Stimulated activated CD4-positive, alpha-beta T cell treated with anti-CD3 and anti-CD28 coated beads, Interleukin-4, amount 100 ng/mL, for 48 hours (primary cell): ENCODE results near the gene PPP1R36.
A peak's percentile ranks its signal among the peaks of the same experiment; 100 is the strongest.
"Not testable (repeated sequence)": the region's sequence is repeated elsewhere in the genome, so short reads cannot be mapped to it uniquely, and the experiment has no call there.

Experiments
- DNase-seq, 2 donors: peaks; one replicate each; pipeline ENCODE4 v3.0.0-alpha.2; 2020; ENCODE audit warnings: low read depth in 2 of 2

PPP1R36 gene

DNA sequence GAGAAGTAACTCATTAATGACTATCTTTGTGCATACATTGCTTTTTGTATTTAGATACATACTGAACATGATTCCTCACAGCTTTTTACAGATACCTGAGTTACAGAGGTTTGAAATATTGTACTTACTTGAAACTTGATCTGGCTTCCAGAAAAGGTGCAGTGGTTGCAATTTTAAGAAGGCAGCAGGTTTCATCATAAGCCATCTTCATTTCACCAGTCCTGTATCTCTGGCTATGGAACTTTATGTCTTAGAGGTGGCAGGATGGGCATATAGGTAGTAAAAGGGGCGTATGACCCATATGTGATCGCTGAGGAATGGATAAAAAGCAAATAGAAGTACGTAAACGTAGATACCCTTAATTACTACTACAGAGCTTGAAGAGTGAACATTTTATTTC, 31.5 kb upstream of the PPP1R36 start:
- no peak for DNase-seq

DNA sequence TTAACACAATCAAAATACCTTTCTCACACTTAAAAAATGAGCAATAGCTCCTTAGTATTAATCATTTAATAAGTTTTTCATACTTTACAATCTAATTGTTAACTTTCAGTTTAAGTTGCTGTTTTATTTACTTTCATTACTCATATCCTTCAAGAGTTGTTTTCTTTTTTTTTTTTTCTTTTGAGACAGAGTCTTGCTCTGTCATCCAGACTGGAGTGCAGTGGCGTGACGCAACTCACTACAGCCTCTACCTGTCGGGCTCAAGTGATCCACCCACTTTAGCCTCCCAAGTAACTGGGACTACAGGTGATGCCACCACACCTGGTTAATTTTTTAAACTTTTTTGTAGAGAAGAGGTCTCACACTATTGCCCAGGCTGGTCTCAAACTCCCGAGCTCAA, 29.1 kb upstream of the PPP1R36 start:
- DNase-seq: no peak

DNA sequence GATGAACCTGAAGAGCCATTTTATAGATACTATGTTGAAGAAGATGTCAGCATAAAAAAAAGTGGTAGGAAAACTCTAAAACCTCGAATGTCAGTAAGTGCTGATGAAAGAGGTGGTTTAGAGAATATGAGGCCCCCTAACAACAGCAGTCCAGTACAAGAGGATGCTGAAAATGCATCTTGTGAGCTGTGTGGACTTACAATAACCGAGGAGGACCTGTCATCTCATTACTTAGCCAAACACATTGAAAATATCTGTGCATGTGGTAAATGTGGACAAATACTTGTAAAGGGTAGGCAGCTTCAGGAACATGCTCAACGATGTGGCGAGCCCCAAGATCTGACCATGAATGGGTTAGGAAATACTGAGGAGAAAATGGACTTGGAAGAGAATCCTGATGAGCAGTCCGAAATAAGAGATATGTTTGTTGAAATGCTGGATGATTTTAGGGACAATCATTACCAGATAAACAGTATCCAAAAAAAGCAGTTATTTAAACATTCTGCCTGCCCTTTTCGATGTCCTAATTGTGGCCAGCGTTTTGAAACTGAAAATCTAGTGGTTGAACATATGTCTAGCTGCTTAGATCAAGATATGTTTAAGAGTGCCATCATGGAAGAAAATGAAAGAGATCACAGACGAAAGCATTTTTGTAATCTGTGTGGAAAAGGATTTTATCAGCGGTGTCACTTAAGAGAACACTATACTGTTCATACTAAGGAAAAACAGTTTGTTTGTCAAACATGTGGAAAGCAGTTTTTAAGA, 27.0 kb upstream of the PPP1R36 start:
- no peak for DNase-seq

DNA sequence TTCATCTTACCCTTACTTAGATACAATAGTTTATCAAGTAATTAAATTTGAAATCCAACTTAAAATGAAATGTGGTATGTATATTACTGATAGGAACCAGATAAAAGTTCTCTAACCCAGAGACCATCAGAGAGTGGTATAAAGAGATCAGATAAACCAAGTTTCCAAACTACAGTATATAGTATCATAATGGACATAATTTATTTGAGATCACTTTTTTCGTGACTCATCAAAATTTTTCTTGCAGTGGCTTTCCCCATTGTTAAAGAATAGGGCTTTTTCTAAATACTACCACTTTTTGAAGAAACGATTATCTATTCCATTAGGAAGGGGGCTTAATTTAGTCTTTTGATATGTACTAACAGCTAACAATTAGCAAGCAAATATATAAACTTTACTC, 24.4 kb upstream of the PPP1R36 start:
- no peak for DNase-seq

DNA sequence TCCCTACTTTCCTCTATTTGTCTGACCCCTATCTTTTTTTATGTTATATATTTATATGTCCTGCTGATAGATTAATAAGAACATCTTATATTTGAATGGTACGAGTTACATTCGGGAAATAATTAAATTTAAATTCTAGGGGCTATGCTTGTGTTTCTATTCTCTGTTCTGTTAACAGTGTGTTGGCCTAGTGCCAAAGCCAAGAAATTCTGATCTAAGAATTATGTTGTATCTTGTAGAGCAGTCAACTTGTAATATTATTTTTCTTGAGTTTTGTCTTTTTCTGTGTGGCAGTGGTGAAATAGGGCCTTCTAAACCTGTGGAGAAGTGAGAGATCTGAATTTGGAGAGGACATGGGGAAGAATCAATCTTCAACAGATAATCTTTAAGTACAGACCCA, 18.2 kb upstream of the PPP1R36 start:
- DNase-seq: no peak

DNA sequence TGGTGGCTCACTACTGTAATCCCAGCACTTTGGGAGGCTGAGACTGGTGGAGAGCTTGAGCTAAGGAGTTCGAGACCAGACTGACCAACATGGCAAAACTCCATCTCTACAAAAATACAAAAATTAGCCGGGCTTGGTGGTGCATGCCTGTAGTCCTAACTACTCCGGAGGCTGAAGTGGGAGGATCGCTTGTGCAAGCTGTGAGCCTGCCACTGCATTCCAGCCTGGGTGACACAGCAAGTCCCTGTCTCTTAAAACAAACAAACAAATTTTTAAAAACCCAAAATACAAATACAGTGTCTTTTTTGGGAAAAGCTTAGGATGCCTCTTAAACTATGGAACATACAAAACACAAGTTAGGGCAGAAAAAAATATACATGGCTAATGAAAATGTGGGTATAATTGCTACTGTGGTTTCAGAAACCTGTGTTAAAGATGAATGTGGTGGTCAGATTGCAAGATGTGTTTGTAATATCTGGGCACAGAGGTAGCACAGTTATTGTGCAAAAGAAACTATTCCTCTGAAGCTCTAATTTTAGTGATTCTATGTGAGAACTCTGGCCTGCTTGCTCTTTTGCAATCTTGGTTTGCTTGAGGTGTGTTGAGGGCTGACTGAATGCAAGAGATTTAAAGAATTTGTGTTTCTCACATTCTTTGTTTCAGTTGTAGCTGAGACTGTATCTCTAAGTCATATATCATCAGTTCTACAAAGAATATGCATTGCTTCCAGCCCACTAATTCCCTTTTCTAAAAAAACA, 13.1 kb upstream of the PPP1R36 start:
- no peak for DNase-seq

DNA sequence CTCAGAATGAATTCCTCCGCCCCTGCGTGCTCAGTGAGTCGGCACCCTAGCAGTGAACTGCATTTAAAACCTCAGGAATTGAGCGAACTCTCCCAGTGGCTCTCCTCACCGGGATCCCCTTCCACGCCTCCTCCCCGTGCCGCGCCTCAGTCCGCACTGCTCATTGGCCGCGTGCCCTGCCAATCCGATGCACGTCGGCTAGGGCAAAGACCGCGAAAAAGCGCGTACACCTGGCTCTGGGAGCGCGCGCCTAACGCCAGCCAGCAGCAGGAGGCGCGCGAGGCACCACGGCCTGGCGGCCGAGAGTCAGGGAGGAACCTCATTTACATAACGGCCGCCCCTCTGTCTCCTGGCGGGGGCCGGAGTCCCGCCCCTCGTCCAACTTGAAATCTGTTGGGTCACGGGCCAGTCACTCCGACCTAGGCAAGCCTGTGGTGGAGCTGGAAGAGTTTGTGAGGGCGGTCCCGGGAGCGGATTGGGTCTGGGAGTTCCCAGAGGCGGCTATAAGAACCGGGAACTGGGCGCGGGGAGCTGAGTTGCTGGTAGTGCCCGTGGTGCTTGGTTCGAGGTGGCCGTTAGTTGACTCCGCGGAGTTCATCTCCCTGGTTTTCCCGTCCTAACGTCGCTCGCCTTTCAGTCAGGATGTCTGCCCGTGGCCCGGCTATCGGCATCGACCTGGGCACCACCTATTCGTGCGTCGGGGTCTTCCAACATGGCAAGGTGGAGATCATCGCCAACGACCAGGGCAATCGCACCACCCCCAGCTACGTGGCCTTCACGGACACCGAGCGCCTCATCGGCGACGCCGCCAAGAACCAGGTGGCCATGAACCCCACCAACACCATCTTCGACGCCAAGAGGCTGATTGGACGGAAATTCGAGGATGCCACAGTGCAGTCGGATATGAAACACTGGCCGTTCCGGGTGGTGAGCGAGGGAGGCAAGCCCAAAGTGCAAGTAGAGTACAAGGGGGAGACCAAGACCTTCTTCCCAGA, 9.3 kb upstream of the PPP1R36 start, which contains the start of gene HSPA2:
TSS of gene HSPA2 (plus strand) at position 534 of the 995 bp plus-strand sequence. CDS start at position 643, 109 bp downstream.
- DNase-seq: peak; percentile 94 to 95

DNA sequence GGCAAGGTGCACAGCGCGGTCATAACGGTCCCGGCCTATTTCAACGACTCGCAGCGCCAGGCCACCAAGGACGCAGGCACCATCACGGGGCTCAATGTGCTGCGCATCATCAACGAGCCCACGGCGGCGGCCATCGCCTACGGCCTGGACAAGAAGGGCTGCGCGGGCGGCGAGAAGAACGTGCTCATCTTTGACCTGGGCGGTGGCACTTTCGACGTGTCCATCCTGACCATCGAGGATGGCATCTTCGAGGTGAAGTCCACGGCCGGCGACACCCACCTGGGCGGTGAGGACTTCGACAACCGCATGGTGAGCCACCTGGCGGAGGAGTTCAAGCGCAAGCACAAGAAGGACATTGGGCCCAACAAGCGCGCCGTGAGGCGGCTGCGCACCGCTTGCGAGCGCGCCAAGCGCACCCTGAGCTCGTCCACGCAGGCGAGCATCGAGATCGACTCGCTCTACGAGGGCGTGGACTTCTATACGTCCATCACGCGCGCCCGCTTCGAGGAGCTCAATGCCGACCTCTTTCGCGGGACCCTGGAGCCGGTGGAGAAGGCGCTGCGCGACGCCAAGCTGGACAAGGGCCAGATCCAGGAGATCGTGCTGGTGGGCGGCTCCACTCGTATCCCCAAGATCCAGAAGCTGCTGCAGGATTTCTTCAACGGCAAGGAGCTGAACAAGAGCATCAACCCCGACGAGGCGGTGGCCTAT, 8.3 kb upstream of the PPP1R36 start:
- peak in 1 of 2 donors; percentile 4 for DNase-seq

DNA sequence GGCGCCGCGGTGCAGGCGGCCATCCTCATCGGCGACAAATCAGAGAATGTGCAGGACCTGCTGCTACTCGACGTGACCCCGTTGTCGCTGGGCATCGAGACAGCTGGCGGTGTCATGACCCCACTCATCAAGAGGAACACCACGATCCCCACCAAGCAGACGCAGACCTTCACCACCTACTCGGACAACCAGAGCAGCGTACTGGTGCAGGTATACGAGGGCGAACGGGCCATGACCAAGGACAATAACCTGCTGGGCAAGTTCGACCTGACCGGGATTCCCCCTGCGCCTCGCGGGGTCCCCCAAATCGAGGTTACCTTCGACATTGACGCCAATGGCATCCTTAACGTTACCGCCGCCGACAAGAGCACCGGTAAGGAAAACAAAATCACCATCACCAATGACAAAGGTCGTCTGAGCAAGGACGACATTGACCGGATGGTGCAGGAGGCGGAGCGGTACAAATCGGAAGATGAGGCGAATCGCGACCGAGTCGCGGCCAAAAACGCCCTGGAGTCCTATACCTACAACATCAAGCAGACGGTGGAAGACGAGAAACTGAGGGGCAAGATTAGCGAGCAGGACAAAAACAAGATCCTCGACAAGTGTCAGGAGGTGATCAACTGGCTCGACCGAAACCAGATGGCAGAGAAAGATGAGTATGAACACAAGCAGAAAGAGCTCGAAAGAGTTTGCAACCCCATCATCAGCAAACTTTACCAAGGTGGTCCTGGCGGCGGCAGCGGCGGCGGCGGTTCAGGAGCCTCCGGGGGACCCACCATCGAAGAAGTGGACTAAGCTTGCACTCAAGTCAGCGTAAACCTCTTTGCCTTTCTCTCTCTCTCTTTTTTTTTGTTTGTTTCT, 7.6 kb upstream of the PPP1R36 start:
- DNase-seq: peak in 1 of 2 donors; percentile 2

DNA sequence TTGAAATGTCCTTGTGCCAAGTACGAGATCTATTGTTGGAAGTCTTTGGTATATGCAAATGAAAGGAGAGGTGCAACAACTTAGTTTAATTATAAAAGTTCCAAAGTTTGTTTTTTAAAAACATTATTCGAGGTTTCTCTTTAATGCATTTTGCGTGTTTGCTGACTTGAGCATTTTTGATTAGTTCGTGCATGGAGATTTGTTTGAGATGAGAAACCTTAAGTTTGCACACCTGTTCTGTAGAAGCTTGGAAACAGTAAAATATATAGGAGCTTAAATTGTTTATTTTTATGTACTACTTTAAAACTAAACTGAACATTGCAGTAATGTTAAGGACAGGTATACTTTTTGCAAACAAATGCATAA, 6.9 kb upstream of the PPP1R36 start:
- no peak for DNase-seq

DNA sequence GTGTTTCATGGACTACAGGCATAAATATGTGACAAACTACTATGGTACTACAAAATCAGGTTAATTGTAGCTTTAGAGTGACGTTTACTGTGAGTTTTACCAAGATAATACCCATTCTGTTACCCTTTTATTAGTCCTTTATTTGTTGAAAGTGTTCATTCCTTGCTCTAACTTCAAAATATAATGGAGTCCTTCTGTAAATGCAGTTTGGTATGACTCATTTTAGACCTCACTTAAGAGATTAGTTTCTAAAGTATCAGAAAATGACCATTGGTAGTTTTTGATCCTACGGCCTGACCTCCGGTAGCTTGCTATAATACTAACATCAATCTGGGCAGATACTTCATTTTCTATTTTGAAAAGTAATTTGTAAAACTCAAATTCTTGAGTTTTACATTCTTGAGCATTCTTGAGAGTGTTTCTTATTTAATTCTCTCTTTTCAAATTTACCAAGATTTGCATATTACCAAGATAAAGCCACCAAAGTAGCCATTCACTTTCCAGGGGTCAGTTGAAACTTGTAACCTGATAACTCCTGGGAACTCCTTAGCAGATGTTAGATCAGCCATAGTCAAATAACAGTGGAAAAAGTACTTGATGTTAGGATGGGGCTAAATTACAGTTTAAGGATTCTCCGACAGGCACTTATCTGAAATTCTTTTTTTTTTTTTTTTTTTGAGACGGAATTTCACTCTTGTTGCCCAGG, 5.0 kb upstream of the PPP1R36 start:
- DNase-seq: no peak

DNA sequence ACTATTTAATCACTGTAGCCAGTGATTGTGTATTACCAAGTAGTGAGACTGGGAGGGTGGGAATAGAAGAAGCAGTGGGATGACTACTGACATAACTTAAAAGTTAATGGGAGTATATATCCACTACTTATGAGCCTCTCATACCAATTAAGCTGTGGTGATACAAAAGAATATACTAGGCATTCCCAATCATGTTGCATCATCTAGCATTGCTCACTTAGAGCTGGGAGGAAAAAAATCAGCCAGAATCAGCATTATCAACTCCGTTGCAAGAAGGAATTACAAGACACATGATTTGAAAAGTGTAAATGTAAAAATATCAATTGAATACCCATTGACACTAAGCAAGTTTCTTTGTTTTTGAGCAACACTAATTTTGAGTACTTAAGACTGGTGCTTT, 745 bp upstream of the PPP1R36 start:
- DNase-seq: no peak

DNA sequence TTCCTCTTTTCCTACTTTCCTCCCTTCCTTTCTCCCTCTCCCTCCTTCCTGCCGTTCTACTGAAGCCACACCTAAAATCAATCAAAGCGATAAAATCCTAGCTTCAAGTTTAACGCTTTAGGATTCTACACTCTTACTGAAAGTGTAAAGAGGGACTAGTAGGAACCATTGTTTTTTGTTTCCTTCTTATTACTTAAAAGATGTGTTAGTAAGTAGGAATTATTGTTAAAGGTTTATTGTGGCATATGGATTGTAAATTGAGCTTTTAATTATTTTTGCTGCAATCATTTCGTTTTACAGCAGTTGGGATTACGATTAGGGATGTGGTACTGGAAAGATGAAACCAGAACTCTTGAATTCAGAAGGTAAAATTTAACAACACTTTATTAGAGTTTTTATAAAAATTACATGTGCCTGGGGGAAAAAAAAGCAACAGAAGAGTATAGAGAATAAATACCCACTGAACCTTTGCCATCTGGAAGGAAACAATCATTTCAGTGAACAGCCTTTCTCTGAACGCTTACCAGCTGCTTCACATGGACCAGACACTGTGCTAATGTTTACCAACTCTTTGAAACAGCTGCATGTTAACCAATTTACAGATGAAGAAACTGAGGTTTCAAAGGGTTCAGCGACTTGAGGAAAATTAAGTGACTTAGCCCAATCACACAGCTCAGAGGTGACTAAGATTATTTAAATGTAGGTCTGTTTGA, 1.0 kb downstream of the PPP1R36 start:
- no peak for DNase-seq

DNA sequence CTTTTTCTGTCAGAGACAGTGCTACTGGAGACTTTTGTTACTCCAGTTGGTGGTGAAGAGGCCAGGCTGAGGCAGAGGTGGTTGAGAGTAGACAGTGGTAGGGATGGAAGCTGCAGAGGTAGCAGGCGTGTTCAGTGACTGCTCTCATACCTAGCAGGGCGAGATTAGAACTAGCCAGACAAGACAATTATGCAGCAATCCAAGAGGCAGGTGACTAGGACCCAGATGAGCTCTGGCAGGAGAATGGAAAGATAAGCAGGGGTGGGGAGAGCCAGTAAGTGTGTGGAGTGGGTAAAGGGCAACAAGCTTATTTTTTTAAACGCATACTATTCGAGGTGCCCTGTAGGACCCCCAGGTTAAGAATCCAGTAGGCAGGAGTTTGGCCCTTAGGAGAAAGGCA, 4.8 kb downstream of the PPP1R36 start:
- DNase-seq: no peak

DNA sequence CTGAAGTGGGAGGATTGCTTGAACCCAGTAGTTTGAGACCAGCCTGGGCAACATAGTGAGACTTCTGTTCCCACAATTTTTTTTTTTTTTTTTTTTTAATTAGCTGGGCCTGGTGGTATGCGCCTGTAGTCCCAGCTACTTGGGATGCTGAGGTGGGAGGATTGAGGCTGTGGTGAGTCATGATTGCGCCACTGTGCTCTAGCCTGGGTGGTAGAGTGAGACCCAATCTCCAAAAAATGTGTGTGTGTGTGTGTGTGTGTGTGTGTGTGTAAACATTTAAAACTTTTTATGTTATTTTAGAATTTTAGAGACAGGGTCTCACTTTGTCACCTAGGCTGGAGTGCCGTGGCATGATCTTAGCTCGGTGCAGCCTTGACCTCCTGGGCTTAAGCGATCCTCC, 6.8 kb downstream of the PPP1R36 start:
- DNase-seq: no peak

DNA sequence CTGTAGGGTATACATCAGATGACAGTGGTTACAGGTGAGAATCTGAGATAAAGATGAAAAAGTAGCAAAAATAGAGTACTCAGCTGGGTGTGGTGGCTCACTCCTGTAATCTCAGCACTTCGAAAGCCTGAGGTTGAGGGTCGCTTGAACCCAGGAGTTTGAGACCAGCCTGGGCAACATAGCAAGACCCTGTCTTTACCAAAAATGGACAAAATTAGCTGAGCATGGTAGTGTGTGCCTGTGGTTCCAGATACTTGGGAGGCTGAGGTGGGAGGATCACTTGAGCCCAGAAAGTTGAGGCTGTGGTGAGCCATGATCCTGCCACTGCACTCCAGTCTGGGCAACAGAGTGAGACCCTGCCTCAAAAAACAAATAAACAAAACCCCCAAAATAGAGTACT, 8.5 kb downstream of the PPP1R36 start:
- DNase-seq: not testable (repeated sequence)

DNA sequence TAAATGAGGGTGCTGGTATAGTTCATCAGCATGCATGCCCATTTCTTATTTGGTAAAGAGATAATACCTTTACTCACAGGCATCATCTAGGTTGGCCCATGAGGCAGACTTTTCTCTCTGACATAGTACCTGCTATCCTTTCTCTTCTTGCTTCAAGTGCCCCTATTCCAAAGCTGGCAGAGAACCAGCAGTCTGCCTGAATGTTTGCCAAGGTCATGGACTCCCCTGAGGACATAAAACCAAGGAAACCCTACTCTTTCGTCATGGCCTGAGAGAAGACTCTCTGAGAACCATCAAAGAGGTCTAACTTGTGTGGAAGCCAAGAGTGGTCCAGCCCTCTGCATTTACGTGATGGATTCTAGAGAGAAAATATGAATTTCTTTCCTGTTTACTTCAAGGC, 11.9 kb downstream of the PPP1R36 start:
- DNase-seq: no peak

DNA sequence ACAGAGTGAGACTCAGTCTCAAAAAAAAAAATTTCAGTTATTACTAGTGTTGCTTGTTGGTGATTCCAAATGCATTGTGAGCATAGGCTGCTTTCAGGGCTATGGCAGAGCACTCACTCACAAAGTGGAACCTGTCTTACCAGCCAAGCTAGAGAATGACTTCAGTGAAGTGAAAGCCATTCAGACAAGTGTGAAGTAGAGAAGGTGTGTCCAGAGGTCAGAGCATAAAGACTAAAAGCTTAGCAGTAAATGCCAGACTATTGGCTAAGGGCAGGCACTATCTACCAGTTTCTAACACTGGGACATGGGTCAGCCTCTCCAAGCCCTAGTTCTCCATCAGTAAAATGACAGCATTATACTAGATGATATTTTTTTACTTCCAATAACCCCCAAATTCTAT, 12.7 kb downstream of the PPP1R36 start:
- no peak for DNase-seq

DNA sequence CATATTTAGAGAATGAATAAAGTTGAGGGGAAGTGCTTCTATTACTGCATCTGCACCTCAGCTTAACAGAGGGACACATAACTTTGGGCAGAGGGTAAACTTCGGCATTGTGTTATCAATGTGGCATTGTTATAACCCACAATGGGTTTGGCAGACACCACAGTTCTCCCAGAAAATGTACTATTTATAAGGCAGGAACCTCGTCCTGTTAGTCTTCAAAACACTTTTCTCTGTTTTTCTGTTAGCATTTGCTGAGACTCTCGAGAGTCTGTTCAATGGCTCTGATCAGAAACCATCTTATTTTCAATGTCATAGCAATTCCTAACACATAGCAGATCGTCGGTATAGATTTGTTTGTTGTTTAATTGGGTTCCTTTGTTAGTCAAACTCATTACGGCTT, 13.9 kb downstream of the PPP1R36 start:
- no peak for DNase-seq
